ENCODE results near the gene LTBP3.

- TF ChIP-seq HDGF (IDR thresholded peaks at IDR 0.05; ENCODE audit: borderline replicate concordance) (no peak), SP1 (IDR thresholded peaks at IDR 0.05) (no peak), SUZ12 (IDR thresholded peaks at IDR 0.05) (no peak), ELF4 (IDR thresholded peaks at IDR 0.05) (no peak), BHLHE40 (IDR thresholded peaks at IDR 0.05; ENCODE audit: borderline replicate concordance) (no peak), FOXM1 (IDR thresholded peaks at IDR 0.05; ENCODE audit: borderline replicate concordance) (no peak), ZNF384 (IDR thresholded peaks at IDR 0.05) (no peak), ARNT (IDR thresholded peaks at IDR 0.05) (no peak), TARDBP (IDR thresholded peaks at IDR 0.05) (no peak), FOXK2 (IDR thresholded peaks at IDR 0.05) (no peak), FOXA1 (IDR thresholded peaks at IDR 0.05) (no peak)
These were observed 11.2 kb upstream of the LTBP3 start for GRCh38 chr11:65569164-65569972.

Data from HEK293T (cell line).